MCF 10A (cell line): ENCODE measurements around the gene SLC1A7. TPM values are rescaled to one million over a fixed set of nuclear protein-coding genes. Genes with fewer than 3 reads are reported as not detected.

Source experiments
- BruUV-seq: library from RNA; stranded (reverse); fragments of 400-500 nt; replicated peaks from 2 replicates; lab custom pipeline; 2021; lab: Mats Ljungman, UMichigan
- CTCF ChIA-PET: fragments of 300-600 bp; sonication (Branson Sonifier 250); formaldehyde crosslinking; extraction: SDS; loops from one replicate; lab custom pipeline; 2021; ENCODE audit warnings: antibody characterized with exemption, inconsistent platforms; lab: Yijun Ruan, JAX
- POLR2A ChIA-PET: fragments of 300-600, 350-650 bp; sonication (Branson Sonifier 250); formaldehyde crosslinking; extraction: SDS; loops from one replicate; lab custom pipeline; 2020; ENCODE audit warnings: antibody characterized with exemption, inconsistent platforms; lab: Yijun Ruan, JAX
- DNase-seq: peaks from one replicate; pipeline ENCODE4 v3.0.0-alpha.2; 2018; ENCODE audit not compliant: unreplicated experiment
- H3K27ac Mint-ChIP-seq: one replicate; pipeline ENCODE4 v1.8.0; 2022; ENCODE audit warnings: mild to moderate bottlenecking, low read depth, mixed read lengths; ENCODE audit not compliant: unreplicated experiment
- H3K27me3 Mint-ChIP-seq: one replicate; pipeline ENCODE4 v1.8.0; 2022; ENCODE audit warnings: mixed read lengths; ENCODE audit not compliant: insufficient read depth, unreplicated experiment
- H3K36me3 Mint-ChIP-seq: one replicate; pipeline ENCODE4 v1.8.0; 2022; ENCODE audit warnings: mild to moderate bottlenecking, moderate library complexity, mixed read lengths; ENCODE audit not compliant: insufficient read depth, unreplicated experiment
- H3K4me1 Mint-ChIP-seq: one replicate; pipeline ENCODE4 v1.8.0; 2022; ENCODE audit warnings: mixed read lengths; ENCODE audit not compliant: insufficient read depth, unreplicated experiment
- H3K4me3 Mint-ChIP-seq: one replicate; pipeline ENCODE4 v1.8.0; 2022; ENCODE audit warnings: mild to moderate bottlenecking, moderate library complexity, mixed read lengths; ENCODE audit not compliant: unreplicated experiment
- H3K9me3 Mint-ChIP-seq: one replicate; pipeline ENCODE4 v1.8.0; 2022; ENCODE audit warnings: mixed read lengths; ENCODE audit not compliant: unreplicated experiment
- intact Hi-C: fragments of 100-400 bp; cut with micrococcal nuclease; formaldehyde crosslinking; loops from 2 replicates; pipeline ENCODE4 v1.14.1; 2022
- total RNA-seq: library from RNA; stranded (reverse); gene quantifications from 2 replicates; pipeline ENCODE4 v1.2.3, GENCODE V29; 2022
- TF ChIP-seq, protein P1 (sequence below): fragments of 200-600 bp; IDR thresholded peaks from one replicate; pipeline ENCODE4 v1.8.0; 2022; ENCODE audit warnings: antibody characterized with exemption, mild to moderate bottlenecking; ENCODE audit not compliant: unreplicated experiment

SLC1A7 gene
- total RNA-seq, 1 experiment from 2014 or later: not detected

DNA sequence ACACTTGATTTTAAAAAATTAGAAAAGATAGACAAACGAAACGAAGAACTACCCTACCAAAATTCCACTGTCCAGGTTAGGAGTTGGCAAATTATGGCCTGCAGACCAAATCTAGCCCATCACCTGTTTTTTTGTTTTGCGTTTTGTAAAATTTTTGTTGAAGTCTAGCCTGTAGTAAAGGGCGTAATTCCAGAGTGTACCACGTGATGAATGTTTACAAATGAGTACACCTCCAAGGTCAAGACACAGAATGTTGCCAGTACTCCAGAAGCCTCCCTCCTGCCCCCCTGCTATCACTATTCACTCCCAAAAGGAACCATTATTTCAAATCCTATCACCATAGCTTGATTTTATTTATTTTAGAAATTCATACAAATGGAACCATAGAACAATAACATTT lies 97.5 kb downstream of the SLC1A7 start:
- intact Hi-C loops: no loop called here

DNA sequence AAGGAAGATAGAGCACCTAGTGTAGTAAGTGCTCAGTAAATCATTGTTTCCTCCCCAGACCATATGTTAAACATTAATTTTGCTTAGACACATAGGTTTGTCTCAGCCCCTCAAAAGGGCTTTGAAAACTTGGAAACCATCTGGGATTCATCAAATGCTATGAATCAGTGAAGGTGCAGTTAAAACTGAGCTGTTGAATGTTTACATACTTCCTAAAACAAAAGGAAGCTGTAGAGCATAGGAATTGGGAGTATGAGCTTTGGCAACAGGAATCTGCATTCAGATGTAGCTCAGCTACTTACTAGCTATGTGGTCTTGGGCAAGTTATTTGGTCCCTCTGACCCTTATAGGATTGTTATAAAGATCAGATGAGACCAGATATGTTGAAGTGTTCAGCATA lies 99.2 kb downstream of the SLC1A7 start:
- Mint-ChIP-seq H3K27me3 (no peaks in the 10 kb centered on the region), H3K9me3 (no peaks in the 10 kb centered on the region), H3K4me3 (no peak overlapping the region), H3K36me3 (peaks cover 20% of the 10 kb centered on the region), H3K4me1 (no peaks in the 10 kb centered on the region), H3K27ac (no peak overlapping the region)
- no TSS peak for BruUV-seq
- intact Hi-C loops: no loop called here
- POLR2A ChIA-PET: interaction anchor here (1.5 kb wide), 1 partner anchor 16 kb away, joined by 3 read pairs; no protein-coding TSS in a partner anchor
- TF ChIP-seq, protein P1, sequence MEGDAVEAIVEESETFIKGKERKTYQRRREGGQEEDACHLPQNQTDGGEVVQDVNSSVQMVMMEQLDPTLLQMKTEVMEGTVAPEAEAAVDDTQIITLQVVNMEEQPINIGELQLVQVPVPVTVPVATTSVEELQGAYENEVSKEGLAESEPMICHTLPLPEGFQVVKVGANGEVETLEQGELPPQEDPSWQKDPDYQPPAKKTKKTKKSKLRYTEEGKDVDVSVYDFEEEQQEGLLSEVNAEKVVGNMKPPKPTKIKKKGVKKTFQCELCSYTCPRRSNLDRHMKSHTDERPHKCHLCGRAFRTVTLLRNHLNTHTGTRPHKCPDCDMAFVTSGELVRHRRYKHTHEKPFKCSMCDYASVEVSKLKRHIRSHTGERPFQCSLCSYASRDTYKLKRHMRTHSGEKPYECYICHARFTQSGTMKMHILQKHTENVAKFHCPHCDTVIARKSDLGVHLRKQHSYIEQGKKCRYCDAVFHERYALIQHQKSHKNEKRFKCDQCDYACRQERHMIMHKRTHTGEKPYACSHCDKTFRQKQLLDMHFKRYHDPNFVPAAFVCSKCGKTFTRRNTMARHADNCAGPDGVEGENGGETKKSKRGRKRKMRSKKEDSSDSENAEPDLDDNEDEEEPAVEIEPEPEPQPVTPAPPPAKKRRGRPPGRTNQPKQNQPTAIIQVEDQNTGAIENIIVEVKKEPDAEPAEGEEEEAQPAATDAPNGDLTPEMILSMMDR: no peak
- DNase-seq: no peak
- CTCF ChIA-PET: no interaction called here

More for the DNA sequence above, 97.5 kb downstream of the SLC1A7 start:
- DNase-seq: no peak
- Mint-ChIP-seq H3K9me3 (no peaks in the 10 kb centered on the region), H3K4me1 (no peaks in the 10 kb centered on the region), H3K27me3 (no peaks in the 10 kb centered on the region), H3K36me3 (peaks cover 14% of the 10 kb centered on the region), H3K4me3 (no peak overlapping the region), H3K27ac (no peak overlapping the region)
- POLR2A ChIA-PET: no interaction called here
- TF ChIP-seq, protein P1: no peak
- BruUV-seq: no TSS peak
- CTCF ChIA-PET: interaction anchor here (0.6 kb wide), 1 partner anchor 142 kb away, joined by 3 read pairs; no protein-coding TSS in a partner anchor

DNA sequence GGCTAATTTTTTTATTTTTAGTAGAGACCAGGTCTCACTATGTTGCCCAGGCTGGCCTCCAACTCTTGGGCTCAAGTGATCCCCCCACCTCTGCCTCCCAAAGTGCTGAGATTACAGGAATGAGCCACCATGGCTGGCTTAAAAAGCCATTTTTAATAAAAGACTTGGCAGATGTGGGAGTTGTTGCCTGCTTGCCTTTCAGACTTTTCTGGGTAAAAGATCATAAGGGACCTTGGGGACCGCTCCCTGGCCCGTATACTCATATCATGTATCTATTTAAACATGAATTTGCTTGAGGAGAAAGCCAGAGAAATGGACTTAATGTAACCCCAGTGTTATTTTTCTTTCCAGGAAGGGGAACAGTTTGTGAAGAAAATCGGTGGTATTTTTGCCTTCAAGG lies 103.9 kb downstream of the SLC1A7 start:
- H3K9me3 Mint-ChIP-seq: no peaks in the 10 kb centered on the region
- H3K27ac Mint-ChIP-seq: no peak overlapping the region
- no TSS peak for BruUV-seq
- no peaks in the 10 kb centered on the region for H3K4me1 Mint-ChIP-seq
- H3K36me3 Mint-ChIP-seq: peaks cover 14% of the 10 kb centered on the region
- no peaks in the 10 kb centered on the region for H3K27me3 Mint-ChIP-seq
- DNase-seq: no peak
- TF ChIP-seq, protein P1: no peak
- no peak overlapping the region for H3K4me3 Mint-ChIP-seq
- ChIA-PET POLR2A (no interaction called here), CTCF (no interaction called here)
- intact Hi-C loops: no loop called here

Other genes with a start within 250 kb of the SLC1A7 start
- 106 and 129 TPM in 2 replicates for gene ECHDC2, start 220.9 kb downstream of the SLC1A7 start, total RNA-seq
- gene SCP2, start 215.4 kb downstream of the SLC1A7 start, total RNA-seq: 53.8 and 61.3 TPM in 2 replicates
- not detected in 2 replicates for gene PODN, start 80.4 kb downstream of the SLC1A7 start, total RNA-seq
- 17.3 and 19.6 TPM in 2 replicates for gene CPT2, start 54.2 kb upstream of the SLC1A7 start, total RNA-seq
- gene CZIB, start 78.0 kb upstream of the SLC1A7 start, total RNA-seq: 37.2 and 45.0 TPM in 2 replicates
- gene MAGOH, start 95.9 kb upstream of the SLC1A7 start, total RNA-seq: 68.2 and 70.3 TPM in 2 replicates
- 21.5 and 21.8 TPM in 2 replicates for gene LRP8, start 185.4 kb upstream of the SLC1A7 start, total RNA-seq